GM12878 (cell line): ENCODE data around the gene TNIP2. TPM values are rescaled to one million over a fixed set of nuclear protein-coding genes. Genes with fewer than 3 reads are reported as not detected.
"Not testable (repeated sequence)": the region's sequence is repeated elsewhere in the genome, so short reads cannot be mapped to it uniquely, and the experiment has no call there.

Source experiments
- ATAC-seq: fragments of 200-7000 bp; cut with Tn5 transposase; 3 replicates; pipeline ENCODE4 v1.9.1; 2020; ENCODE audit warnings: mild to moderate bottlenecking, moderate library complexity
- BruUV-seq: library from RNA; stranded (reverse); fragments of 400-500 nt; replicated peaks from 2 replicates; lab custom pipeline; 2021; lab: Mats Ljungman, UMichigan
- CTCF ChIA-PET: fragments of 300-600 bp; sonication (Branson Sonifier 250); formaldehyde crosslinking; extraction: SDS; loops from one replicate; lab custom pipeline; 2021; ENCODE audit warnings: inconsistent platforms; lab: Yijun Ruan, JAX
- POLR2A ChIA-PET: fragments of 350-600 bp; formaldehyde crosslinking; extraction: SDS; loops from one replicate; lab custom pipeline; 2021; ENCODE audit warnings: inconsistent platforms; lab: Charles Lee
- RAD21 ChIA-PET: fragments of 300-600 bp; sonication (Branson Sonifier 250); formaldehyde crosslinking; loops from one replicate; lab custom pipeline; 2023; ENCODE audit warnings: antibody characterized with exemption; ENCODE audit not compliant: unreplicated experiment; lab: Charles Lee
- SMC1A ChIA-PET: fragments of 300-600 bp; sonication (Branson Sonifier 250); formaldehyde crosslinking; loops from one replicate; lab custom pipeline; 2023; ENCODE audit not compliant: unreplicated experiment, uncharacterized antibody; lab: Charles Lee
- DNase-seq: peaks from one replicate; pipeline ENCODE4 v3.0.0-alpha.2; 2011; ENCODE audit warnings: low read depth, low spot score
- FAIRE-seq: peaks from 3 replicates; lab custom pipeline; 2011; peaks lifted over from hg19 to GRCh38; lab: Jason Lieb, UNC
- H2AFZ ChIP-seq: 2 replicates; pipeline ENCODE4 v1.6.0; 2011; ENCODE audit warnings: low read depth, low read length, control low read depth; ENCODE audit not compliant: control insufficient read depth
- H3K27ac ChIP-seq: 2 replicates; pipeline ENCODE4 v1.5.1; 2011; ENCODE audit warnings: control low read depth; ENCODE audit not compliant: control insufficient read depth, insufficient read depth
- H3K27me3 ChIP-seq, 2 experiments: replicated peaks in 1 of 2; 2 replicates each; pipeline versions ENCODE4 v1.6.0 to v1.6.1; 2011; ENCODE audit warnings: low read length in 1 of 2; ENCODE audit not compliant: control insufficient read depth in 2 of 2, insufficient read depth in 2 of 2
- H3K36me3 ChIP-seq, 2 experiments: 2 replicates each; pipeline ENCODE4 v1.5.1; 2011; ENCODE audit warnings: low read length in 1 of 2; ENCODE audit not compliant: control insufficient read depth in 2 of 2, insufficient read depth in 2 of 2
- H3K4me1 ChIP-seq: 2 replicates; pipeline ENCODE4 v1.6.1; 2011; ENCODE audit warnings: mild to moderate bottlenecking, low read length, moderate library complexity, mixed read lengths; ENCODE audit not compliant: control insufficient read depth, insufficient read depth
- H3K4me2 ChIP-seq: 2 replicates; pipeline ENCODE4 v1.6.0; 2011; ENCODE audit warnings: control low read depth; ENCODE audit not compliant: control insufficient read depth, insufficient read depth
- H3K4me3 ChIP-seq: fragments of 200-600 bp; sonication (generic); 2 replicates; pipeline ENCODE4 v1.5.1; 2016
- H3K79me2 ChIP-seq: 2 replicates; pipeline ENCODE4 v1.6.0; 2011; ENCODE audit warnings: low read length; ENCODE audit not compliant: control insufficient read depth, insufficient read depth
- H3K9ac ChIP-seq: 2 replicates; pipeline ENCODE4 v1.8.0; 2011; ENCODE audit warnings: low read length, control low read depth, mixed read lengths; ENCODE audit not compliant: control insufficient read depth, insufficient read depth
- H3K9me3 ChIP-seq: replicated peaks from 3 replicates; pipeline ENCODE4 v1.5.1; 2011; ENCODE audit warnings: mild to moderate bottlenecking, low read length; ENCODE audit not compliant: control insufficient read depth, insufficient read depth
- H4K20me1 ChIP-seq: 2 replicates; pipeline ENCODE4 v1.6.0; 2011; ENCODE audit not compliant: control insufficient read depth, insufficient read depth
- CREB1 ChIP-seq: IDR thresholded peaks from 2 replicates; pipeline ENCODE4 v1.6.1; 2012; ENCODE audit warnings: low read depth, mild to moderate bottlenecking, inconsistent platforms
- EP300 ChIP-seq, 2 experiments: fragments of 150-350 bp in 1 of 2; IDR thresholded peaks; 2 replicates each; pipeline ENCODE4 v1.6.1; 2011 to 2012; ENCODE audit warnings: low read depth in 2 of 2, low read length in 2 of 2, borderline replicate concordance in 1 of 2, improper control_type of control experiment in 1 of 2, inconsistent platforms in 1 of 2; ENCODE audit not compliant: control insufficient read depth in 1 of 2
- HSF1 ChIP-seq: fragments of 150-350 bp; IDR thresholded peaks from 2 replicates; pipeline ENCODE4 v1.6.1; 2014; ENCODE audit warnings: mild to moderate bottlenecking, low read depth, low read length
- MEF2A ChIP-seq: IDR thresholded peaks from 2 replicates; pipeline ENCODE4 v1.6.1; 2011; ENCODE audit warnings: low read depth, mild to moderate bottlenecking, low read length, moderate library complexity; ENCODE audit not compliant: insufficient read depth
- NFXL1 ChIP-seq: fragments of 450-650 bp; IDR thresholded peaks from 2 replicates; pipeline ENCODE4 v1.6.1; 2017; ENCODE audit warnings: antibody characterized with exemption, mild to moderate bottlenecking, borderline replicate concordance
- ZBTB33 ChIP-seq: fragments of 450-650 bp; IDR thresholded peaks from 2 replicates; pipeline ENCODE4 v1.6.1; 2017; ENCODE audit warnings: mild to moderate bottlenecking
- ZBTB40 ChIP-seq: fragments of 450-650 bp; IDR thresholded peaks from 2 replicates; pipeline ENCODE4 v1.6.1; 2016; ENCODE audit warnings: mild to moderate bottlenecking, moderate library complexity, borderline replicate concordance
- ZSCAN29 ChIP-seq: fragments of 450-650 bp; IDR thresholded peaks from 2 replicates; pipeline ENCODE4 v1.6.1; 2017; ENCODE audit warnings: mild to moderate bottlenecking, moderate library complexity
- WGBS: methylation state at CpG from one replicate; pipeline ENCODE4 v1.1.6; 2016; ENCODE audit warnings: low lambda C conversion rate; ENCODE audit not compliant: insufficient replicate concordance, insufficient coverage; ENCODE audit errors: missing lambda C conversion rate; 5-methylcytosine and 5-hydroxymethylcytosine counted together
- in situ Hi-C: fragments of 300-500 bp; cut with MboI; formaldehyde crosslinking; loops from 9 replicates; pipeline ENCODE4 v1.14.3; 2018; ENCODE audit warnings: mixed read lengths
- intact Hi-C: fragments of 100-400 bp; cut with micrococcal nuclease; formaldehyde crosslinking; loops from one replicate; pipeline ENCODE4 v1.14.2; 2022; ENCODE audit not compliant: unreplicated experiment
- polyA plus RNA-seq, 11 experiments: library from polyadenylated mRNA; depleted of rRNA in 4 of 11; unstranded in 6 of 11; stranded (reverse) in 5 of 11; fragments of >200 nt; fragmentation: Nextera tagmentation in 4 of 11; fragmentation: Illumina TruSeq in 1 of 11; extraction: Ambion mirVana in 4 of 11; extraction: Trizol in 1 of 11; gene quantifications; 1 replicate in 1 of 11; 2 replicates in 10 of 11; pipeline versions ENCODE4 v1.2.1 to v1.2.3, GENCODE V29; 2011 to 2016; ENCODE audit warnings: inconsistent platforms in 2 of 11, missing spikeins in 2 of 11, low read depth in 1 of 11
- total RNA-seq, 4 experiments: library from RNA; depleted of rRNA in 3 of 4; stranded (reverse); fragments of >200 nt in 3 of 4; fragmentation: Illumina TruSeq in 1 of 4; extraction: Trizol in 1 of 4; gene quantifications; 2 replicates each; pipeline versions ENCODE4 v1.2.1 to v1.2.3, GENCODE V29; 2013 to 2021

TNIP2 gene
- total and polyA plus RNA-seq, 10 of the 15 experiments (the other 5 are each of a cell fraction or from before 2014, with no cell fraction given), result 1.4 to 64.9 (median 45.5) TPM

- H2AFZ ChIP-seq, H3K9me3 ChIP-seq, H3K4me1 ChIP-seq, H3K4me2 ChIP-seq, DNase-seq, H3K27me3 ChIP-seq, H4K20me1 ChIP-seq, H3K4me3 ChIP-seq, FAIRE-seq, H3K27ac ChIP-seq, H3K79me2 ChIP-seq, SMC1A ChIA-PET, intact Hi-C loops, H3K36me3 ChIP-seq, BruUV-seq, H3K9ac ChIP-seq, CTCF ChIA-PET, in situ Hi-C loops, ATAC-seq: not testable (repeated sequence)
- ChIA-PET POLR2A (interaction anchor here (0.6 kb wide), 2 partner anchors 8 to 9 kb away, joined by 4 to 6 read pairs; no protein-coding TSS in a partner anchor), RAD21 (interaction anchor here (1.1 kb wide), 1 partner anchor 31 kb away, joined by 3 read pairs; no protein-coding TSS in a partner anchor)
- over 99% methylated on average over 16 of the region's 17 CpGs for WGBS
Measured at GRCh38 chr4:2726881-2727280, 29.3 kb downstream of the TNIP2 start.

GRCh38 chr4:2725380-2725779 lies 30.8 kb downstream of the TNIP2 start:
- no peak for ATAC-seq
- ChIA-PET RAD21 (no interaction called here), CTCF (interaction anchor here (0.6 to 1.2 kb wide), 2 partner anchors 68 to 127 kb away, joined by 3 to 4 read pairs; no protein-coding TSS in a partner anchor), POLR2A (interaction anchor here (0.7 kb wide), 3 partner anchors 29 to 322 kb away, joined by 3 to 7 read pairs (median 4); no protein-coding TSS in a partner anchor), SMC1A (interaction anchor here (1.1 to 1.7 kb wide), 3 partner anchors 9 to 35 kb away, joined by 3 to 6 read pairs (median 4); no protein-coding TSS in a partner anchor)
- FAIRE-seq, result no peak
- intact Hi-C loops, result no loop called here
- H3K27me3 ChIP-seq, result no peaks in the 10 kb centered on the region
- H3K4me1 ChIP-seq, result no peaks in the 10 kb centered on the region
- H4K20me1 ChIP-seq, result no peaks in the 10 kb centered on the region
- H3K4me3 ChIP-seq, result no peak overlapping the region
- BruUV-seq, result no TSS peak
- no peaks in the 10 kb centered on the region for H3K9me3 ChIP-seq
- in situ Hi-C loops, result no loop called here
- no peak overlapping the region for H3K9ac ChIP-seq
- no peak for DNase-seq
- peaks cover 4 to 9% of the 10 kb centered on the region in 2 experiments for H3K36me3 ChIP-seq
- WGBS, result 96% methylated on average over 2 of the region's 4 CpGs
- H2AFZ ChIP-seq, result no peak overlapping the region
- H3K79me2 ChIP-seq, result no peaks in the 10 kb centered on the region
- H3K27ac ChIP-seq, result no peak overlapping the region
- no peak overlapping the region for H3K4me2 ChIP-seq
- TF ChIP-seq HSF1 (no peak), MEF2A (no peak), ZSCAN29 (no peak), NFXL1 (no peak), ZBTB40 (no peak), EP300 (IDR thresholded peaks at IDR 0.05; ENCODE audit: borderline replicate concordance in 1 of 2, control insufficient read depth in 1 of 2, low read depth in 2 of 2, low read length in 2 of 2) (no peak), CREB1 (no peak), ZBTB33 (no peak)
